ENCODE results near the gene GNPDA1. TPM values are rescaled to one million over a fixed set of nuclear protein-coding genes. Genes with fewer than 3 reads are reported as not detected.

Gene GNPDA1
- total and polyA plus RNA-seq, 2 of the 4 experiments (the other 2 are of a cell fraction) = 23.1 to 60.6 TPM

DNA sequence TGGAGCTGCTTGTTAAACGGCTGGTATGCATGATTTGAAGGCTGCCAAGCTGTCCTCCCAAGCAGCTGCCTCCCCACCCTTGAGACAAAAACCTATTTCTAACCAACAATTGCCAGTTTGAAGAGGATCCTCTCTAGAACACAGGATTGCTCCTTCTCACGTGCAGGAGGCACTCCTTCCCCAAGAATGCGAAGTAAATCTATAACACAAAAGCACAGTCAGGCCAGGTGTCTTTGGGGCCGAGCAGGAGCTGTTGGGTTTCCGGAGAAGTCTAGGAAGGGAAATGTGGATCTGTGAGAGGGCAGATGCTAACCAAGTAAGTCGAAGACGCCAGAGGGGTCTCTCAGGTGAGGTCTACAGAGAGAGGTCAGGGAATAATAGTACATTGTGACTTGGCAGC is 35.4 kb upstream of the GNPDA1 start:
- TF ChIP-seq RFX5 (IDR thresholded peaks at IDR 0.05; ENCODE audit: low read depth, low read length) = no peak
- no peak for TF ChIP-seq NFE2L2 (IDR thresholded peaks at IDR 0.05; ENCODE audit: low read depth, low read length)
- TF ChIP-seq CEBPB (IDR thresholded peaks at IDR 0.05; ENCODE audit: low read depth, low read length) = no peak
- no peak for TF ChIP-seq MAZ (IDR thresholded peaks at IDR 0.05; ENCODE audit: borderline replicate concordance, low read depth, low read length)
- no peak for TF ChIP-seq RCOR1 (IDR thresholded peaks at IDR 0.05; ENCODE audit: insufficient replicate concordance, low read length)
- TF ChIP-seq CTCF (conservative IDR thresholded peaks at IDR 0.05; ENCODE audit: low read depth, low read length) = no peak
- no peak for TF ChIP-seq BHLHE40 (IDR thresholded peaks at IDR 0.05; ENCODE audit: low read depth, low read length)
- no peak for TF ChIP-seq POLR2A (IDR thresholded peaks at IDR 0.05; ENCODE audit: low read depth, low read length)
- TF ChIP-seq, protein P1, sequence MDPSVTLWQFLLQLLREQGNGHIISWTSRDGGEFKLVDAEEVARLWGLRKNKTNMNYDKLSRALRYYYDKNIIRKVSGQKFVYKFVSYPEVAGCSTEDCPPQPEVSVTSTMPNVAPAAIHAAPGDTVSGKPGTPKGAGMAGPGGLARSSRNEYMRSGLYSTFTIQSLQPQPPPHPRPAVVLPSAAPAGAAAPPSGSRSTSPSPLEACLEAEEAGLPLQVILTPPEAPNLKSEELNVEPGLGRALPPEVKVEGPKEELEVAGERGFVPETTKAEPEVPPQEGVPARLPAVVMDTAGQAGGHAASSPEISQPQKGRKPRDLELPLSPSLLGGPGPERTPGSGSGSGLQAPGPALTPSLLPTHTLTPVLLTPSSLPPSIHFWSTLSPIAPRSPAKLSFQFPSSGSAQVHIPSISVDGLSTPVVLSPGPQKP (IDR thresholded peaks at IDR 0.05; ENCODE audit: borderline replicate concordance, low read depth, low read length) = no peak
- no peak for TF ChIP-seq RAD21 (IDR thresholded peaks at IDR 0.05; ENCODE audit: low read length)
- TF ChIP-seq CHD1 (IDR thresholded peaks at IDR 0.05; ENCODE audit: low read depth, low read length) = no peak
- TF ChIP-seq SMC3 (IDR thresholded peaks at IDR 0.05; ENCODE audit: low read depth, low read length) = no peak
- TF ChIP-seq MXI1 (IDR thresholded peaks at IDR 0.05; ENCODE audit: borderline replicate concordance, low read depth, low read length) = no peak
- no peak for TF ChIP-seq FOS (IDR thresholded peaks at IDR 0.05; ENCODE audit: low read depth, low read length)
- TF ChIP-seq, protein P2, sequence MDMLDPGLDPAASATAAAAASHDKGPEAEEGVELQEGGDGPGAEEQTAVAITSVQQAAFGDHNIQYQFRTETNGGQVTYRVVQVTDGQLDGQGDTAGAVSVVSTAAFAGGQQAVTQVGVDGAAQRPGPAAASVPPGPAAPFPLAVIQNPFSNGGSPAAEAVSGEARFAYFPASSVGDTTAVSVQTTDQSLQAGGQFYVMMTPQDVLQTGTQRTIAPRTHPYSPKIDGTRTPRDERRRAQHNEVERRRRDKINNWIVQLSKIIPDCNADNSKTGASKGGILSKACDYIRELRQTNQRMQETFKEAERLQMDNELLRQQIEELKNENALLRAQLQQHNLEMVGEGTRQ (IDR thresholded peaks at IDR 0.05; ENCODE audit: low read depth, low read length) = no peak
- no peak for TF ChIP-seq MAFK (IDR thresholded peaks at IDR 0.05; ENCODE audit: low read depth, low read length)
- ChIA-PET CTCF (no interaction called here), POLR2A (ENCODE audit: unreplicated experiment) (no interaction called here)
- no peak overlapping the region for H2BK20ac ChIP-seq (ENCODE audit: low read depth, low read length)
- H2BK5ac ChIP-seq (ENCODE audit: low read depth, low read length, poor library complexity, severe bottlenecking) = no peak overlapping the region
- peaks cover 12% of the 10 kb centered on the region for H3K27me3 ChIP-seq (ENCODE audit: control insufficient read depth, insufficient read depth, low read length)
- no TSS peak for BruUV-seq (replicated peaks)
- H2AK9ac ChIP-seq (replicated peaks; ENCODE audit: low read depth, low read length, poor library complexity) = no peak overlapping the region
- intact Hi-C loops (cut with micrococcal nuclease) = no loop called here
- no peak overlapping the region for H3K27ac ChIP-seq (ENCODE audit: insufficient read depth, low read length)
- H3K4me1 ChIP-seq (ENCODE audit: control insufficient read depth, insufficient read depth, low read length) = no peaks in the 10 kb centered on the region
- H3K79me1 ChIP-seq (ENCODE audit: low read depth in 1 of 2, low read length in 2 of 2) = no peaks in the 10 kb centered on the region
- no peak overlapping the region for H2BK120ac ChIP-seq (ENCODE audit: low read depth, low read length)
- no peak overlapping the region for H3K4ac ChIP-seq (ENCODE audit: low read depth, low read length)
- no peaks in the 10 kb centered on the region for H3K9me3 ChIP-seq (ENCODE audit: control insufficient read depth, insufficient read depth, low read length)
- H3K18ac ChIP-seq (ENCODE audit: low read depth, low read length) = no peak overlapping the region
- H3K56ac ChIP-seq (ENCODE audit: extremely low read depth, insufficient read depth, low read length) = no peak overlapping the region
- H4K20me1 ChIP-seq (ENCODE audit: insufficient read depth, low read length) = no peaks in the 10 kb centered on the region
- H2AK5ac ChIP-seq (ENCODE audit: low read depth, low read length) = no peak overlapping the region
- WGBS, 2 experiments (ENCODE audit: extremely low coverage in 2 of 2, insufficient read length in 1 of 2) = no CpG with 5 or more reads among the region's 7 CpGs
- no peak overlapping the region; the same call in 1 of the 2 replicates for H3K23ac ChIP-seq (ENCODE audit: low read depth, low read length)
- no peak overlapping the region for H3K9ac ChIP-seq (ENCODE audit: low read depth, low read length)
- no peak overlapping the region for H3K4me3 ChIP-seq (ENCODE audit: insufficient read depth, low read depth, low read length)
- DNase-seq = no peak
- no peaks in the 10 kb centered on the region for H3K36me3 ChIP-seq (ENCODE audit: control insufficient read depth, insufficient read depth, low read length)
- H3K14ac ChIP-seq (replicated peaks; ENCODE audit: low read depth, low read length) = no peak overlapping the region
- H2AFZ ChIP-seq (replicated peaks; ENCODE audit: low read length, poor library complexity) = no peak overlapping the region
- dilution Hi-C loops (cut with HindIII; ENCODE audit: low sequenced_read_pairs, unreplicated experiment) = no loop called here
- H3K9me1 ChIP-seq (ENCODE audit: insufficient read depth, low read length) = no peaks in the 10 kb centered on the region
- no peak overlapping the region for H4K91ac ChIP-seq (ENCODE audit: insufficient read depth, low read depth, low read length)
- no peak overlapping the region for H4K5ac ChIP-seq (ENCODE audit: low read depth, low read length)
- ATAC-seq (ENCODE audit: low read depth) = no peak
- in situ Hi-C loops (cut with MboI; ENCODE audit: low sequenced_read_pairs) = no loop called here
- H4K8ac ChIP-seq (ENCODE audit: low read depth in 2 of 2, low read length in 2 of 2) = no peak overlapping the region
- no peak overlapping the region for H3K4me2 ChIP-seq (ENCODE audit: low read depth, low read length)
- H2BK15ac ChIP-seq (ENCODE audit: low read depth, low read length) = no peak overlapping the region
